Right cardiac atrium (tissue), 5 donors: Measurements from ENCODE around the gene LHFPL6. TPM values are rescaled to one million over a fixed set of nuclear protein-coding genes. Genes with fewer than 3 reads are reported as not detected.

ENCODE experiments used
- ATAC-seq, 2 donors: fragments of 200-7000 bp; cut with Tn5 transposase; one replicate each; pipeline versions ENCODE4 v1.8.0 to v1.9.1; 2020; ENCODE audit warnings: moderate library complexity in 2 of 2, mild to moderate bottlenecking in 1 of 2
- DNase-seq, 3 donors: peaks; one replicate each; pipeline ENCODE4 v3.0.0-alpha.2; 2020
- H3K27ac ChIP-seq: one replicate; pipeline ENCODE4 v1.5.1; 2013; ENCODE audit warnings: mild to moderate bottlenecking, low read length, control low read depth, moderate library complexity
- H3K27me3 ChIP-seq: one replicate; pipeline ENCODE4 v1.6.1; 2013; ENCODE audit not compliant: control insufficient read depth, insufficient read depth
- H3K4me1 ChIP-seq: one replicate; pipeline ENCODE4 v1.6.1; 2013; ENCODE audit warnings: low read length; ENCODE audit not compliant: control insufficient read depth, insufficient read depth
- H3K4me3 ChIP-seq: one replicate; pipeline ENCODE4 v1.5.1; 2013; ENCODE audit warnings: low read length, control low read depth
- H3K9me3 ChIP-seq: one replicate; pipeline ENCODE4 v1.6.1; 2013; ENCODE audit warnings: low read length; ENCODE audit not compliant: control insufficient read depth
- WGBS: extraction: QIAGEN DNeasy Blood & Tissue Kit; methylation state at CpG from one replicate; pipeline ENCODE4 v1.1.7; 2013; 5-methylcytosine and 5-hydroxymethylcytosine counted together
- intact Hi-C, 4 donors: fragments of 100-400 bp; cut with DNase I; formaldehyde crosslinking; loops; one replicate each; pipeline versions ENCODE4 v1.11.0 to v1.14.0; 2022 to 2023
- polyA plus RNA-seq: library from polyadenylated mRNA; stranded (reverse); fragments of 200-250 nt; gene quantifications from one replicate; pipeline ENCODE4 v1.2.3, GENCODE V29; 2013
- total RNA-seq, 4 donors: library from RNA; stranded (reverse); fragmentation: NEBNext Ultra II Directional; extraction: Animal tissue kit (Norgen Biotek cat#: 25700); gene quantifications; one replicate each; pipeline ENCODE4 v1.2.1, GENCODE V29; 2021
- donor health status: healthy with polysubstance abuse.
- donor health status: DM: no; HTN: yes; CAD: no.
- donor health status: DM: no; HTN: no; CAD: no.
- donor health status: DM: no; HTN: yes; CAD: no; lungs with severe emphysema.
- donor health status: DM: yes; HTN: yes; CAD: no.

LHFPL6 gene
- total and polyA plus RNA-seq, 5 donors = 54.0 to 66.8 (median 58.5) TPM

DNA sequence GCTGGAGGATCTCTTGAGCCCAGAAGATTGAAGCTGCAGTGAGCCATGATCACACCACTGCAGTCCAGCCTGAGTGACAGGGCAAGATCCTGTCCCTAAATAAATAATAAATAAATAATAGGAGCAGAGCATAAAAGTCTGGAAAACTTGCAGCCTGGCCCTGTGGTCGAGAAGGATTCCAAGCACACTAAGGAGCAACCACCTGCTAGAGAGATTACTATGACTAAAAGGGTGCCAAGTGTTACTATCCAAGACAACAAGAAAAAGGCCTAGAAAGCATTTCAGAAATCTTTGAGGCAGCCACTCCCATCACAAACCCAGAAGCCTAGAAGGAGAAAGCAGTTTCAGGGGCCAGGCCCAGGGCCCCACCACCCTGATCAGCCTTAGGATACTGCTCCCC lies 46.1 kb downstream of the LHFPL6 start:
- no peaks in the 10 kb centered on the region for H3K9me3 ChIP-seq
- peaks cover 12% of the 10 kb centered on the region for H3K4me1 ChIP-seq
- intact Hi-C loops = no loop called here
- H3K27me3 ChIP-seq = no peaks in the 10 kb centered on the region
- no peak overlapping the region for H3K27ac ChIP-seq
- ATAC-seq (no peak), DNase-seq (no peak)
- 69% methylated on average over 1 of the region's 1 CpG for WGBS
- no peak overlapping the region for H3K4me3 ChIP-seq

DNA sequence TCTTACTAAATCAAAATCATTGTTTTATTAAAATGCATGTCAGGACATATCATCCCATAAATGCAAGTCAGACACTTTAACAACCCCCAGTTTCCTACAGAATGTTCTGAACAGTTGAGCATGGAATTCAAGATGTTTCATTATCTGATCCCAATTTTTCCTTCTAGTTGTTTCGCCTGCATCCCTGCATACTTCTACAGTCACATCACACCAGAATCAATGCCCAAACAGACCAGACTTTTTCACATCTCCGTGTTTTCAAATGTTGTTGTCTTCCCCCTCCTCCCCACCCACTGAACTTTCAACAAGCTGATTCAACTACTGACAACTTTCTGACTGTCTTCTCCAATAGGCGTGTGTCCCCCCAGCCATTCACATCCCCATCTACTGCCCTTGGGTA lies 48.6 kb downstream of the LHFPL6 start:
- WGBS = 70% methylated on average over 3 of the region's 3 CpGs
- no peak overlapping the region for H3K27ac ChIP-seq
- H3K4me3 ChIP-seq = no peak overlapping the region
- ATAC-seq (no peak), DNase-seq (no peak)
- no peaks in the 10 kb centered on the region for H3K9me3 ChIP-seq
- peaks cover 10% of the 10 kb centered on the region for H3K4me1 ChIP-seq
- no peaks in the 10 kb centered on the region for H3K27me3 ChIP-seq
- intact Hi-C loops = no loop called here

DNA sequence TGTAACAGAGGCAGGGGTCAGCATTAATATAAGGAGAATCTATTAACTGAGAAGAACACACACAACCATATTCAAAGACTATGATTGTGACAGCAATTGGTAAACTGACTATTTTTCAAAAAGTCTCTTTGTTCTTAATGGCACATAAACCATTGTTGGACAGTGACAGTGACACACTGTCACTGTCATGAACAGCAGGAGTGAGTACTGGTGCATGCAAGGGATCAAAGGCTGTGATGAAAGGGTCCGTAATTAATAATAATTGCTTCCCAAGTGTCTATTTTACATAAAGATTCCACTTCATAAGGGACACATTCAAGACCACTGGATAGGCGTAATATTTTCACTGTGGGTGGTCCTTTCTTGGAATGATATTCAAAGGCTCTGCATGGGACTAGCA lies 50.7 kb downstream of the LHFPL6 start:
- no peak for ATAC-seq
- Histone ChIP-seq H3K27me3 (no peaks in the 10 kb centered on the region), H3K9me3 (no peaks in the 10 kb centered on the region), H3K27ac (no peak overlapping the region), H3K4me1 (peaks cover 5% of the 10 kb centered on the region), H3K4me3 (no peak overlapping the region)
- WGBS = 90% methylated on average over 2 of the region's 2 CpGs
- intact Hi-C loops = no loop called here
- DNase-seq = no peak

DNA sequence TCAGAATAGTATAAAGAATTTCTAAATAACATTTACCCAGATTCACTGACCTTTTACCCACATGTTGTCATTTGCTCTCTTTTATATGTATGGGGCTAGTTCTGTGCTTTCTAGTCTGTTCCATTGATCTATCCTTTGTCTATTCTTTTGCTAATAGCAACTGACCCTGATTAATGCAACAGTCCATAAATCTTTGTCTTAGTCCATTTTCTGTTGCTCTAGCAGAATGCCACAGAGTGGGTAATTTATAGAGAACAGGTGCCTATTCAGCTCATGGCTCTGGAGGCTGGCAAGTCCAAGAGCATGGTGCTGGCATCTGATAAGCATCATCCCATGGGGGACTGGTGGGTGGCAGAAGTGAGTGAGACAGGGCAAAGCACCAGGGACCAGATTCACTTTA lies 52.1 kb downstream of the LHFPL6 start:
- intact Hi-C loops = no loop called here
- no peak for DNase-seq
- Histone ChIP-seq H3K27ac (no peak overlapping the region), H3K9me3 (no peaks in the 10 kb centered on the region), H3K4me3 (no peak overlapping the region), H3K4me1 (peaks cover 2% of the 10 kb centered on the region), H3K27me3 (no peaks in the 10 kb centered on the region)
- ATAC-seq = no peak

DNA sequence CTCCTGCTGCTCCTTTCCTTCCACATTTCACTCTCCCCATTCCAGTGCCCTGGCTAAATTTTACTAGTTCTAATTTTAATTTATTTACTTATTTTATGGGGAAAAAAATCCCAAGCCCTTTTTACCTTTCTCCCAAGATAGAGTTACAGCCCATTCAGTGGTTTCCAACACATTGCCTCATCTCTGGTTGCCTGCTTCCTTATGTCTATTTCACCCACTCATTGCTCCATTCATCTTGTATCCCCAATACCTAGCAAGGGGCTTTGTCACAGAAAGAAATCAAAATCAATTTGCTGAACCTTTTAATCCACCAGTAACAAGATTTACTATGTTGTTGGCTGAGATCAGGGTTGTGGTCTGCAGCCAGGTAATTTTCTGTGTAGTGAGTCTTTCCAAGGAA lies 55.9 kb downstream of the LHFPL6 start:
- Histone ChIP-seq H3K9me3 (no peaks in the 10 kb centered on the region), H3K4me1 (peaks cover 4% of the 10 kb centered on the region), H3K4me3 (no peak overlapping the region), H3K27me3 (no peaks in the 10 kb centered on the region), H3K27ac (no peak overlapping the region)
- DNase-seq = no peak
- no peak for ATAC-seq
- intact Hi-C loops = no loop called here

DNA sequence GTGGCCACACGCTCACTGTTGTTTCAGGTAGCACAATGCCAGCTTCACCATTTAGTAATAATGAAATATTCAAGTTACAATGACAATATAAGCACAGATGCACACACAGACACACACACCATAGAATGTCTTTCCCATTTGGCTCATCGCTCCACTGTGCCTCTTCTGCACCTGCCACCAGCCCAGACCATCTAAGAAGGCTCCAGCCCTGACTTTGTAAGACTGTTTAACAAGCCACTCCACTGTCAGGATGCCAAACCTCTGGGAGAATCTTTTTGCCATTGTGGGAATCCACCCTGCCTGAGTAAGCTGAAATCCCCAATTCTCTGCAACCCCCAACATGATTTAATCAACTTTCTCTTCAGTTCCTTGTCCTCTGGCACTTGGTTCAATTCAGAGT lies 60.6 kb downstream of the LHFPL6 start:
- ATAC-seq (no peak), DNase-seq (no peak)
- no peak overlapping the region for H3K4me3 ChIP-seq
- no peak overlapping the region for H3K27ac ChIP-seq
- peaks cover 8% of the 10 kb centered on the region for H3K4me1 ChIP-seq
- no peaks in the 10 kb centered on the region for H3K27me3 ChIP-seq
- intact Hi-C loops = no loop called here
- no peaks in the 10 kb centered on the region for H3K9me3 ChIP-seq
- 98% methylated on average over 2 of the region's 2 CpGs for WGBS

DNA sequence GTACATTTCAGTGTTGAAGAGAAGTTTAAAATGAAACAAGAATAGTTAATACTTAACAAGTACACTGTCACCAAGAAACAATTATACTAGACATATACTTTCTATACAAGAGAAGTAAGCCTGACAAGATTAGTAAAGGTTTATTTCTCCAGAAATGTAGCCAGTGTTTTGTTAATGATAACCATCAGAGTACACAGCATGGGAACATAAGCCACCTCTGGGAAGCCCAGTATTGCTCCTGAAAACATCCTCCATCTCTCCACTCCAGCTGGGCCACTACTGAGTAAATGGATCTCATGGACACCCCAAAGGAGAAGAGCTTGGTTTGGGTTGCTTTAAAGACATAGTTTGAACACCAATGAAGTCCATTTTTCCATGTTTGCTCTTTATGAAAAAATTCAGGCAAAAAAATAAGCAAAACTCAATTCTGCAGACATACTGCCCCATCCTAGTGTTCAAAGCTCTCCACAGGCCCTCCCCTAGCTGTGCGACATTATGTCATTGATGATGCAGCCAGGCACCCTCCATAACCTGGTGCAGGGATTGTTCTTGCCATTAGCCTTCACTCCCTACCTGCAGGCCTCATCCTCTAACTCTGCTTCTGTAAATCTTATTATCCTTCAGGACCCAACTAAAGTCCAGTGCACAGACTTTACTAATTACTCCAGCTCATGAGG lies 61.9 kb downstream of the LHFPL6 start:
- peaks cover 10% of the 10 kb centered on the region for H3K4me1 ChIP-seq
- no peak for DNase-seq
- intact Hi-C loops = no loop called here
- no peaks in the 10 kb centered on the region for H3K27me3 ChIP-seq
- 98% methylated on average over 1 of the region's 1 CpG for WGBS
- H3K9me3 ChIP-seq = no peaks in the 10 kb centered on the region
- no peak overlapping the region for H3K27ac ChIP-seq
- H3K4me3 ChIP-seq = no peak overlapping the region
- ATAC-seq = no peak

DNA sequence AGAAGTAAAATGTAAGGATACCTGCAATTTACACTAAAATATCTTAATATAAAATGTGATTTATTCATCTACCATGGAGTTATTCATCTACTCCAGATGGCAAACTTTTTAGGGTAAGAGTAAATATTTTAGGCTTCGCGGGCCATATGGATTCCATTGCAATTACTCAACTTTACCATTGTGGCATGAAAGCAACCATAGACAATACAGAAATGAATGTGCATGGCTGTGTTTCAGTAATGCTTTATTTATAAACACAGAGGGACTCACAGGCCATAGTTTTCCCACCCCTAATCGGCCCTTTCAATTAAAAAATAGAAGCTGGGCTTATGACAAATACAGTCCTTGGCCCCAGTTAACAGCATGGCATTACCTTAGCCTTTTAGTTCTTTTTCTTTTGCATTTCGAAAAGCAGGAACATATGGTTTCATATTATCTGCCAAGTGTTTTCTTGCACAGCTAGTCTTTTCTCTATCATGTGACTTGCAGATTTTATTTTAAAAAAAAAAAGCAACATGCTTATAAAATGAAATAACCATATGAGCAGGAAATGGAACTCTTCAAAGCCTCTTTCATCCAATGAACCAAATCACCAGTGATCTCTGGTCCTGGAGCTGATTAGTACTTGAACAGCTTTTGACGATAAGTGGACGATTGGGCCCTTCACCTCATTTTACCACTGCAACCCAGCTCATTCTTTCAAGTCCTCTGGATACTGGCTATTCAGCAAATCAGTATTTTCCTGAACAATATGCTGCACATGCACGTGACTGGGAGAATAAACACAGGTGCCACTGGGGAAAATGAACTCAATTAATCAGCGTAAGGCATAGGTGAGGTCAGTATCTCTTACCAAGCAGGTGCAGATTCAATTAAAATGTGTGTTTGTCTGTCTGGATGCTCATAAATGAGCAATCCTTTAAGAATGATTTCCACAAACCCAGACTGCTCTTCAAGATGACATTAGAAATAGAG lies 63.9 kb downstream of the LHFPL6 start:
- DNase-seq (no peak), ATAC-seq (no peak)
- Histone ChIP-seq H3K27me3 (no peaks in the 10 kb centered on the region), H3K4me1 (peaks cover 10% of the 10 kb centered on the region), H3K9me3 (no peaks in the 10 kb centered on the region), H3K4me3 (no peak overlapping the region), H3K27ac (no peak overlapping the region)
- intact Hi-C loops = no loop called here
- 73% methylated on average over 8 of the region's 8 CpGs for WGBS

DNA sequence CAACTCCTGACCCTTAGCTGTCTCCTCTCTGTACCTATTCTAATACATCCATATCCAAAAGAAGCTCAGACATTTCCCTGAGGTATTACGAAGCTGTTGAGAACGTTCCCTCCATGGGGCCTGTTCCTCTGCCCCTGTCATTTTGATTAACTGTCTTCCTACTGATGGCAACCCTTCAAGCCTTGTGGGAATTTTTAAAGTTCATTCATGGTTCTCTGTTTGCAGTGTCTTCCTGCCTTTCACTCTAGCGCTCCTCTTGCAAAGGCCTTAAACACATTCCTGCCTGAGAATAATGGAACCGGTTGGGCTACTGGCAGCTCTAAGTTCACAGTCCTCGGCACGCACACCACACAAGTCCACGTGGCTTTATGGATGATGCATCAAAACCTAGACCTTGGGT lies 66.1 kb downstream of the LHFPL6 start:
- Histone ChIP-seq H3K27me3 (no peaks in the 10 kb centered on the region), H3K27ac (no peak overlapping the region), H3K4me3 (no peak overlapping the region), H3K4me1 (peaks cover 7% of the 10 kb centered on the region), H3K9me3 (no peaks in the 10 kb centered on the region)
- no peak for DNase-seq
- intact Hi-C loops = no loop called here
- ATAC-seq = no peak
- 85% methylated on average over 7 of the region's 7 CpGs for WGBS

DNA sequence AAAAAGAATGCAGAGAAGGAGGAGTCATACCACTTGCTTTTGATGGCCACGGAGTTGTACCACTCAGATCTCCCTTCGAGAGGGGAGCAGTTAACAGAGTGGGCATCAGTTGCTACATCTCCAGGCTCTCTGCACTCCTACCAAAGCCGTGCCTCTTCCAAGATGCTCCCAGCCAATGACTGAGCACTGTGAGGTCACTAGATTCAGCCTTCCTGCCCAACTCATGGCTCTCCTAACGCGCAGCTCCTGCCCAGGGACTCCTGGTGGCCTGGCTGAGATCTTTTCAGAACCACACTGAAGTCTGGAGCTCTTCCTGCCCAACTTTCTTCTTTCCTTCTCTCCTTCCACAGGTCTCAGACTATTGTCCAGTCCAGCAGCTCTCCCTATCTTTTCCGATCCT lies 66.7 kb downstream of the LHFPL6 start:
- intact Hi-C loops = no loop called here
- H3K4me1 ChIP-seq = peaks cover 7% of the 10 kb centered on the region
- no peak overlapping the region for H3K4me3 ChIP-seq
- H3K27ac ChIP-seq = no peak overlapping the region
- H3K27me3 ChIP-seq = no peaks in the 10 kb centered on the region
- H3K9me3 ChIP-seq = no peaks in the 10 kb centered on the region
- no peak for DNase-seq
- WGBS = 72% methylated on average over 6 of the region's 6 CpGs
- peak; percentile 29 to 50 for ATAC-seq

DNA sequence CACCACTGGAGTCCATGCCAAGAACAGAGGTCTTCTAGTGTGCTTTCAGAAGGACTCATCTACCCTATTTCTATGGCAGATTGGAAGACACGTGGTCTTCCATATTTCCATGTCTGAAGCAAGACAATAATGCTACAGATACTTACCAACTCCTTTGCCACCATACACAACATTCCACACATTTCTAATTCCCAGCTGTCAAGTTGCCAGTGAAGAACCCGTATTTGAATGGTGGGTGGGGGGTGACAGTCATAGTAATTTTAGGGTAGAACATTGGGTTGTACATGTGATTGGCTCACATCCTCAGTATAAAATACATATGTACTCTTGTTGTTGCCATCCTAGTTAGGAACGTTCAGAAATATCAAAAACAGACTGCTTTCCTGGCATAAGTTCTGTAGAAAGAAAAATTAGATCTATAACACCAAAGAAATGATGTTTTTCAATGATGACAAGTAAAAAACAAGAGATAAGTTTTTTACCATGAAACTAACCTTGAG lies 69.3 kb downstream of the LHFPL6 start:
- 51% methylated on average over 3 of the region's 3 CpGs for WGBS
- intact Hi-C loops = no loop called here
- H3K4me1 ChIP-seq = peaks cover 4% of the 10 kb centered on the region

More for the DNA sequence above, 69.3 kb downstream of the LHFPL6 start:
- no peaks in the 10 kb centered on the region for H3K27me3 ChIP-seq
- no peaks in the 10 kb centered on the region for H3K9me3 ChIP-seq
- no peak for DNase-seq
- H3K27ac ChIP-seq = no peak overlapping the region
- ATAC-seq = no peak
- H3K4me3 ChIP-seq = no peak overlapping the region
